B cell (primary cell): ENCODE data around the gene ABHD12B.

Source experiments
- CTCF ChIP-seq: fragments of 200-600 bp; IDR thresholded peaks from one replicate; pipeline ENCODE4 v1.8.0; 2022; ENCODE audit warnings: antibody characterized with exemption, mild to moderate bottlenecking
- EZH2 ChIP-seq: IDR thresholded peaks from 2 replicates; pipeline ENCODE4 v1.6.1; 2012; ENCODE audit warnings: borderline replicate concordance, low read depth, mild to moderate bottlenecking, moderate library complexity, low read length; ENCODE audit not compliant: insufficient read depth, poor library complexity, severe bottlenecking

- TF ChIP-seq EZH2 (no peak), CTCF (no peak)
Measured at GRCh38 chr14:50830044-50830931, 41.6 kb upstream of the ABHD12B start.
